Mucosa of descending colon (tissue), 3 donors: ENCODE data around the gene FRMPD2. TPM values are rescaled to one million over a fixed set of nuclear protein-coding genes. Genes with fewer than 3 reads are reported as not detected.

Experiments
- ATAC-seq: fragments of 200-7000 bp; cut with Tn5 transposase; one replicate; pipeline ENCODE4 v1.9.1; 2020; ENCODE audit warnings: mild to moderate bottlenecking, moderate library complexity
- DNase-seq, 3 donors: peaks; one replicate each; pipeline ENCODE4 v3.0.0-alpha.2; 2020
- H3K36me3 ChIP-seq: fragments of 200-600 bp; one replicate; pipeline ENCODE4 v1.8.0; 2021; ENCODE audit warnings: low read depth, mild to moderate bottlenecking
- H3K4me1 ChIP-seq: fragments of 200-600 bp; one replicate; pipeline ENCODE4 v1.8.0; 2021; ENCODE audit warnings: low read depth, mild to moderate bottlenecking
- H3K4me3 ChIP-seq: fragments of 200-600 bp; one replicate; pipeline ENCODE4 v1.8.0; 2021; ENCODE audit warnings: mild to moderate bottlenecking
- H3K9me3 ChIP-seq: fragments of 200-600 bp; one replicate; pipeline ENCODE4 v1.8.0; 2021; ENCODE audit warnings: mild to moderate bottlenecking
- intact Hi-C, 2 donors: fragments of 100-400 bp; cut with DNase I in 1 of 2; cut with micrococcal nuclease in 1 of 2; formaldehyde crosslinking; loops; one replicate each; pipeline versions ENCODE4 v1.11.0 to v1.11.1; 2022; cut with DNase I, micrococcal nuclease
- long read RNA-seq, 2 donors: library from polyadenylated mRNA; unstranded; transcript quantifications; one replicate each; pipeline ENCODE4 v2.0.0, GENCODE V29; 2019 to 2021
- total RNA-seq, 3 donors: library from RNA; stranded (reverse); fragmentation: NEBNext Ultra II Directional in 2 of 3; extraction: Animal tissue kit (Norgen Biotek cat#: 25700) in 2 of 3; gene quantifications; one replicate each; pipeline versions ENCODE4 v1.2.1 to v1.2.4, GENCODE V29; 2021 to 2023
- TF ChIP-seq, protein P1 (sequence below): fragments of 200-600 bp; IDR thresholded peaks from one replicate; pipeline ENCODE4 v1.8.0; 2022; ENCODE audit warnings: antibody characterized with exemption, mild to moderate bottlenecking
- donor health status: DM: no; HTN: no; CAD: no; lungs with moderate emphysema.
- donor health status: DM: no; HTN: no; CAD: no.
- donor health status: DM: no; HTN: yes; CAD: no.

FRMPD2 gene, protein sequence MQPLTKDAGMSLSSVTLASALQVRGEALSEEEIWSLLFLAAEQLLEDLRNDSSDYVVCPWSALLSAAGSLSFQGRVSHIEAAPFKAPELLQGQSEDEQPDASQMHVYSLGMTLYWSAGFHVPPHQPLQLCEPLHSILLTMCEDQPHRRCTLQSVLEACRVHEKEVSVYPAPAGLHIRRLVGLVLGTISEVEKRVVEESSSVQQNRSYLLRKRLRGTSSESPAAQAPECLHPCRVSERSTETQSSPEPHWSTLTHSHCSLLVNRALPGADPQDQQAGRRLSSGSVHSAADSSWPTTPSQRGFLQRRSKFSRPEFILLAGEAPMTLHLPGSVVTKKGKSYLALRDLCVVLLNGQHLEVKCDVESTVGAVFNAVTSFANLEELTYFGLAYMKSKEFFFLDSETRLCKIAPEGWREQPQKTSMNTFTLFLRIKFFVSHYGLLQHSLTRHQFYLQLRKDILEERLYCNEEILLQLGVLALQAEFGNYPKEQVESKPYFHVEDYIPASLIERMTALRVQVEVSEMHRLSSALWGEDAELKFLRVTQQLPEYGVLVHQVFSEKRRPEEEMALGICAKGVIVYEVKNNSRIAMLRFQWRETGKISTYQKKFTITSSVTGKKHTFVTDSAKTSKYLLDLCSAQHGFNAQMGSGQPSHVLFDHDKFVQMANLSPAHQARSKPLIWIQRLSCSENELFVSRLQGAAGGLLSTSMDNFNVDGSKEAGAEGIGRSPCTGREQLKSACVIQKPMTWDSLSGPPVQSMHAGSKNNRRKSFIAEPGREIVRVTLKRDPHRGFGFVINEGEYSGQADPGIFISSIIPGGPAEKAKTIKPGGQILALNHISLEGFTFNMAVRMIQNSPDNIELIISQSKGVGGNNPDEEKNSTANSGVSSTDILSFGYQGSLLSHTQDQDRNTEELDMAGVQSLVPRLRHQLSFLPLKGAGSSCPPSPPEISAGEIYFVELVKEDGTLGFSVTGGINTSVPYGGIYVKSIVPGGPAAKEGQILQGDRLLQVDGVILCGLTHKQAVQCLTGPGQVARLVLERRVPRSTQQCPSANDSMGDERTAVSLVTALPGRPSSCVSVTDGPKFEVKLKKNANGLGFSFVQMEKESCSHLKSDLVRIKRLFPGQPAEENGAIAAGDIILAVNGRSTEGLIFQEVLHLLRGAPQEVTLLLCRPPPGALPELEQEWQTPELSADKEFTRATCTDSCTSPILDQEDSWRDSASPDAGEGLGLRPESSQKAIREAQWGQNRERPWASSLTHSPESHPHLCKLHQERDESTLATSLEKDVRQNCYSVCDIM (N-terminal part only)
- under 1 TPM in 2 of 3 donors, not detected in 1; 0.35 to 0.73 TPM for total RNA-seq
- long read RNA-seq, donor 1: 0 reads
- long read RNA-seq, donor 2: 0 reads

DNA sequence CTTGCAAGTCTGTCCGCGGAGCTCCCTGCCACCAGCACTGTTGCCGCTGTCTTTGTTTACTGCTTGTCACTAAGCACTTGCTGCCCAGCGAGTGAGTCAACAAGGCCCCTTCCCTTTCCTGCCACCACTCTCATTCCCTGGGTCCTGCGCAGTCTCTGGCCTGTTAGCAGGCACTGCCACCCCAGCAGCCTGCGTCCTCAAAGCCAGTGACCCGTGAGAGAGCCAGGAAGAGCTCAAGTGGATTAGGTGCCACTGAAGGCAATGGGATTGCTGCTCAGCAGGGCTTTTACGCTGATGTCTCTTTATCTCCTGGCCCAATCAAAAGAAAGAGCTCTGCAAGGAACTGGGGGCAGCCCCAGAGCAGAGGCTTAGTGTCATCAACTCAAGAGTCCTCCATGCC lies at the start of gene FRMPD2:
Gene FRMPD2, minus strand, starts transcription at position 61 of the 400 bp plus-strand sequence. CDS start 129 bp downstream, outside the sequence.
- Histone ChIP-seq H3K9me3 (no peaks in the 10 kb centered on the region), H3K4me1 (no peaks in the 10 kb centered on the region), H3K4me3 (no peak within 1 kb of the TSS), H3K36me3 (no peaks in the 10 kb centered on the region)
- DNase-seq (no peak), ATAC-seq (no peak)
- TF ChIP-seq, protein P1, sequence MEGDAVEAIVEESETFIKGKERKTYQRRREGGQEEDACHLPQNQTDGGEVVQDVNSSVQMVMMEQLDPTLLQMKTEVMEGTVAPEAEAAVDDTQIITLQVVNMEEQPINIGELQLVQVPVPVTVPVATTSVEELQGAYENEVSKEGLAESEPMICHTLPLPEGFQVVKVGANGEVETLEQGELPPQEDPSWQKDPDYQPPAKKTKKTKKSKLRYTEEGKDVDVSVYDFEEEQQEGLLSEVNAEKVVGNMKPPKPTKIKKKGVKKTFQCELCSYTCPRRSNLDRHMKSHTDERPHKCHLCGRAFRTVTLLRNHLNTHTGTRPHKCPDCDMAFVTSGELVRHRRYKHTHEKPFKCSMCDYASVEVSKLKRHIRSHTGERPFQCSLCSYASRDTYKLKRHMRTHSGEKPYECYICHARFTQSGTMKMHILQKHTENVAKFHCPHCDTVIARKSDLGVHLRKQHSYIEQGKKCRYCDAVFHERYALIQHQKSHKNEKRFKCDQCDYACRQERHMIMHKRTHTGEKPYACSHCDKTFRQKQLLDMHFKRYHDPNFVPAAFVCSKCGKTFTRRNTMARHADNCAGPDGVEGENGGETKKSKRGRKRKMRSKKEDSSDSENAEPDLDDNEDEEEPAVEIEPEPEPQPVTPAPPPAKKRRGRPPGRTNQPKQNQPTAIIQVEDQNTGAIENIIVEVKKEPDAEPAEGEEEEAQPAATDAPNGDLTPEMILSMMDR: no peak
- intact Hi-C loops: no loop called here

DNA sequence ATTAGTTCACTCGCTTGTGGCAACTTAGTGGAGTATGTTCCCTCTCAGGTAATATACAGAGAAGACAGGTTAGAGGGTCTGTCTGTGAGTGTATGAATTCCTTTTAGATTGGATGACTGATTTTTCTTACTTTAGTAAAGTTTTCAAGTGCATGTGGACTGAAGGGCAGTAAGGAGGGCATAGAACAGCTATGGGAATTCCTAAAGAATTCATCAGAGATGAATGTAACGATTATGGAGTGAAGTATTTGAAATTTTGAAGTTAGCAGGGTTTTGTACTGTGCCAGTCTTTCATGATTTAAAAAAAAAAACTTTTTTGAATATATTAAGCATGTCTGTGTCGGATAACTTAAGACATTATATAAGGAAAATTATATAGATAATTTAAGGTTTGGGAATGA lies 47.5 kb upstream of the FRMPD2 start:
- intact Hi-C loops: no loop called here
- Histone ChIP-seq H3K9me3 (no peaks in the 10 kb centered on the region), H3K4me1 (no peaks in the 10 kb centered on the region), H3K4me3 (no peak overlapping the region), H3K36me3 (no peaks in the 10 kb centered on the region)
- ATAC-seq (no peak), DNase-seq (no peak)
- TF ChIP-seq, protein P1: no peak

DNA sequence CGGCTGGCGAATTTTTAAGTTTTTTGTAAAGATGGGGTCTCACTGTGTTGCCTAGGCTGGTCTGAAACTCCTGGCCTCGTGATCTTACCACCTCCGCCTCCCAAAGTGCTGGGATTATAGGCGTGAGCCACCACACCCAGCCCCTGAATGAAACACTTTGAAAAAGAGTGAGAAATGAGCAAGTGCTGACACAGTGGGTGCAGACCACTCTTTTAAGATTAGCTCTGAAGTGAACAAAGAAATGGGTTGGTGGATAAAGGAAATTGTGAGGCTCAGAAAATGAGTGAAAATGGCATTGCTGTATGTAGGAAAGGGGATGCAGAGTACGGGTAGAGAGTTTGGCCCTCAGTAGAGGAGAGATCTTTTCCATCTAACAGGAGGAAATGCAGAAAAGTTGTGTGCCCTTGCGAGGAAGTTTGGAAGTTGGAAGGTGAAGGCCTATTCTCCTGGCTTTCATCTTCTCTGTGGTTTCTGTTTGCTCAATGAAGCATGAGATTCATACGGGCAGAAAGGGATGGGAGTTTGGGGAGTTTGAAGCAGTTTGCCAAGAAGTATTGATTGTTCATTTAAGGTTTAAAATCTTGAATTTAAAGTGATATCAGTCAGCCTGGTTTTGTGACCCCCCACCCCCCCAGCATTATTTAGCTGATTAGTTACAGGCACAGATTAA lies 43.0 kb upstream of the FRMPD2 start:
- intact Hi-C loops: no loop called here
- Histone ChIP-seq H3K36me3 (no peaks in the 10 kb centered on the region), H3K9me3 (no peaks in the 10 kb centered on the region), H3K4me3 (no peak overlapping the region), H3K4me1 (no peaks in the 10 kb centered on the region)
- ATAC-seq (no peak), DNase-seq (no peak)
- TF ChIP-seq, protein P1: no peak

DNA sequence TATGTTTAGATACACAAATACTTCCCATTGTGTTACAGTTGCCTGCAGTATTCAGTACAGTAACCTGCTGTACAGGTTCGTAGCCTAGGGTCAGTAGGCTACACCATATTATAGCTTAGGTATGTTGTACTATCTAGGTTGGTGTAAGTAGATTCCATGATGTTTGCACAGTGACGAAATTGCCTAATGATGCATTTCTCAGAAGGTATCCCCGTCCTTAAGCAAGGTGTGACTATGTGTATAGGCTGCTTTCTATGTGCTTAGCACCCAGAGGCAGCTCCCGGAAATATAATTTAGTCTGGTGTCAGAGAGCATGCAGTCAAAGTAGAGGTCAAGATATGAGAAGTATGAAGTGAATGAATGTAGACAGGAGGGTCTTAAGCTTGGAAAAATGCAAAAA lies 41.7 kb upstream of the FRMPD2 start:
- peak; percentile 84 for ATAC-seq
- no peaks in the 10 kb centered on the region for H3K4me1 ChIP-seq

More for the DNA sequence above, 41.7 kb upstream of the FRMPD2 start:
- intact Hi-C loops: no loop called here
- Histone ChIP-seq H3K36me3 (no peaks in the 10 kb centered on the region), H3K9me3 (no peaks in the 10 kb centered on the region), H3K4me3 (no peak overlapping the region)
- no peak for DNase-seq
- TF ChIP-seq, protein P1: no peak
